Mesenchymal stem cell (in vitro differentiated cells and primary cell): Measurements from ENCODE around the gene CLRN1.
A peak's percentile ranks its signal among the peaks of the same experiment; 100 is the strongest.

Source experiments
- DNase-seq: peaks from one replicate; pipeline ENCODE4 v3.0.0-alpha.2; 2013
- H2AFZ ChIP-seq: one replicate; pipeline ENCODE4 v1.6.1; 2013; ENCODE audit warnings: low read depth, mild to moderate bottlenecking, control low read depth, inconsistent platforms, low read length, moderate library complexity
- H2AK5ac ChIP-seq: 2 replicates; pipeline ENCODE4 v1.6.1; 2013; ENCODE audit warnings: low read length, moderate library complexity, mild to moderate bottlenecking, inconsistent platforms; ENCODE audit not compliant: severe bottlenecking
- H2BK120ac ChIP-seq: one replicate; pipeline ENCODE4 v1.6.1; 2013; ENCODE audit warnings: low read depth, mild to moderate bottlenecking, inconsistent platforms, low read length, moderate library complexity
- H2BK12ac ChIP-seq, 2 experiments: one replicate each; pipeline ENCODE4 v1.6.1; 2013; ENCODE audit warnings: inconsistent platforms in 2 of 2, low read length in 2 of 2, mild to moderate bottlenecking in 2 of 2, moderate library complexity in 2 of 2, control low read depth in 1 of 2
- H2BK15ac ChIP-seq: one replicate; pipeline ENCODE4 v1.6.1; 2013; ENCODE audit warnings: mild to moderate bottlenecking, low read depth, inconsistent platforms; ENCODE audit not compliant: poor library complexity, severe bottlenecking
- H2BK5ac ChIP-seq: 2 replicates; pipeline ENCODE4 v1.6.1; 2013; ENCODE audit warnings: low read depth, mild to moderate bottlenecking, low read length, control low read depth, inconsistent platforms; ENCODE audit not compliant: poor library complexity, severe bottlenecking
- H3K14ac ChIP-seq, 2 experiments: one replicate each; pipeline ENCODE4 v1.6.1; 2013; ENCODE audit warnings: inconsistent platforms in 2 of 2, low read length in 2 of 2, control low read depth in 1 of 2, mild to moderate bottlenecking in 1 of 2, moderate library complexity in 1 of 2
- H3K18ac ChIP-seq, 2 experiments: one replicate each; pipeline ENCODE4 v1.6.1; 2013; ENCODE audit warnings: inconsistent platforms in 2 of 2, low read length in 2 of 2, control low read depth in 1 of 2, low read depth in 1 of 2, mild to moderate bottlenecking in 1 of 2
- H3K23ac ChIP-seq, 2 experiments: one replicate each; pipeline ENCODE4 v1.6.1; 2013; ENCODE audit warnings: inconsistent platforms in 2 of 2, low read length in 2 of 2, mild to moderate bottlenecking in 2 of 2, moderate library complexity in 2 of 2, control low read depth in 1 of 2
- H3K27ac ChIP-seq: 2 replicates; pipeline ENCODE4 v1.5.1; 2013; ENCODE audit warnings: mild to moderate bottlenecking, moderate library complexity, low read length, control low read depth, inconsistent platforms; ENCODE audit not compliant: poor library complexity, severe bottlenecking
- H3K27me3 ChIP-seq, 2 experiments: 2 replicates each; pipeline versions ENCODE4 v1.6.1 to v1.7.0; 2013; ENCODE audit warnings: low read length in 2 of 2, mild to moderate bottlenecking in 2 of 2, moderate library complexity in 2 of 2, control low read depth in 1 of 2, inconsistent platforms in 1 of 2; ENCODE audit not compliant: control insufficient read depth in 1 of 2, insufficient read depth in 1 of 2
- H3K36me3 ChIP-seq, 2 experiments: 2 replicates each; pipeline versions ENCODE4 v1.6.1 to v1.7.0; 2013; ENCODE audit warnings: low read length in 2 of 2, control low read depth in 1 of 2, inconsistent platforms in 1 of 2, low read depth in 1 of 2, mild to moderate bottlenecking in 1 of 2; ENCODE audit not compliant: insufficient read depth in 2 of 2, control insufficient read depth in 1 of 2
- H3K4ac ChIP-seq, 2 experiments: one replicate each; pipeline ENCODE4 v1.6.1; 2013; ENCODE audit warnings: inconsistent platforms in 2 of 2, low read length in 2 of 2, mild to moderate bottlenecking in 2 of 2, moderate library complexity in 2 of 2, control low read depth in 1 of 2, low read depth in 1 of 2
- H3K4me1 ChIP-seq: 2 replicates; pipeline ENCODE4 v1.6.1; 2013; ENCODE audit warnings: low read depth, low read length, control low read depth; ENCODE audit not compliant: control insufficient read depth, insufficient read depth
- H3K4me2 ChIP-seq: 2 replicates; pipeline ENCODE4 v1.6.1; 2013; ENCODE audit warnings: low read length, mild to moderate bottlenecking, inconsistent platforms; ENCODE audit not compliant: poor library complexity, severe bottlenecking
- H3K4me3 ChIP-seq, 2 experiments: 2 replicates each; pipeline versions ENCODE4 v1.5.1 to v1.7.0; 2013; ENCODE audit warnings: low read length in 2 of 2, mild to moderate bottlenecking in 2 of 2, control low read depth in 1 of 2, low read depth in 1 of 2; ENCODE audit not compliant: insufficient read depth in 1 of 2
- H3K79me1 ChIP-seq: replicated peaks from 2 replicates; pipeline ENCODE4 v1.6.1; 2013; ENCODE audit warnings: mild to moderate bottlenecking, control low read depth, low read length, inconsistent platforms; ENCODE audit not compliant: poor library complexity, severe bottlenecking
- H3K9ac ChIP-seq: 2 replicates; pipeline ENCODE4 v1.7.0; 2013; ENCODE audit warnings: mild to moderate bottlenecking, low read length, moderate library complexity
- H3K9me3 ChIP-seq: 2 replicates; pipeline ENCODE4 v1.7.0; 2013; ENCODE audit warnings: mild to moderate bottlenecking, low read length; ENCODE audit not compliant: control insufficient read depth
- H4K8ac ChIP-seq: one replicate; pipeline ENCODE4 v1.6.1; 2013; ENCODE audit warnings: inconsistent platforms, mild to moderate bottlenecking, low read length, moderate library complexity
- H4K91ac ChIP-seq: one replicate; pipeline ENCODE4 v1.6.1; 2013; ENCODE audit warnings: mild to moderate bottlenecking, low read length, inconsistent platforms
- WGBS: methylation state at CpG from one replicate; pipeline ENCODE4 v1.1.7; 2013; ENCODE audit warnings: mixed read lengths; 5-methylcytosine and 5-hydroxymethylcytosine counted together

CLRN1 gene

DNA sequence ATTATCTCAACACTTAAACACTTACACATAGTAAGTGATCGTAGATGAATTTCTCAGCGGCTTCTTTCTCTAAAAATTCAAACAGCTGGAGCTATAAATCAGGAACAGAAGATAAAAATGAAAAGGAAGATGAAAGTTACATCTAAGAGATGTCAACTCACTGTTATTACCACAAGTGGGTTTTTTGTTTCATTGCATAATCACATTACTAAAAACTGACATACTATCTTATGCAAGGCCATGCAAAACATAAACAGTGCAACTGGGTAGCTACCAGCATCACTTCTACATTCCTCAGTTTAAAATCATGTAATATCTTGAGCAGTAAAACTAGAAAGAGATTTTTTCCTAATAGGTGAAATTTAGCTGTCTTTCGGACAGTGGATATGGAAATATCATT is 82.2 kb downstream of the CLRN1 start:
- Histone ChIP-seq H4K8ac (no peak overlapping the region), H3K4ac (no peak overlapping the region), H3K4me2 (no peak overlapping the region), H2BK5ac (no peak overlapping the region), H3K23ac (no peak overlapping the region), H2AFZ (no peak overlapping the region), H2BK120ac (no peak overlapping the region), H4K91ac (no peak overlapping the region), H3K79me1 (no peaks in the 10 kb centered on the region), H3K4me3 (no peak overlapping the region), H2BK12ac (no peak overlapping the region), H3K14ac (no peak overlapping the region), H2AK5ac (no peak overlapping the region), H3K36me3 (no peaks in the 10 kb centered on the region), H3K18ac (no peak overlapping the region), H3K27me3 (peaks cover 15 to 31% of the 10 kb centered on the region in 2 experiments), H3K9me3 (peaks cover 5% of the 10 kb centered on the region), H3K9ac (no peak overlapping the region), H3K4me1 (no peaks in the 10 kb centered on the region), H2BK15ac (no peak overlapping the region), H3K27ac (no peak overlapping the region)
- DNase-seq, result peak; percentile 39
- 100% methylated on average over 1 of the region's 3 CpGs for WGBS

DNA sequence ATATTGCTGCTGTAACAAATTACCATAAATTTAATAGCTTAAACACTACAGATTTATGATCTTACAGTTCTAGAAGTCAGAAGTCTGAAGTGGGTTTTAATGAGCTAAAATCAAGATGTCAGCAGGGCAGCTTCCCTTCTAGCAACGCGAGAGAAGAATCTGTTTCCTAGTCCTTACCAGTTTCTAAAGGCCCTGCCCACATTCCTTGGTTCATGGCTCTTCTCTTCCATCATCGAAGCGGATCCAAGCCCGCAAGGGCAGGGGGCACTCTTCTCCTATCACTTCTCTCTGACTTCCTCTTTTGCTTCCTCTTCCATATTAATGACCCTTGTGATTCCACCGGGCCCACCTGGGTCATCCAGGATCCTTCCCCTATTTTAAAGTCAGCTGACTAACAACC is 83.4 kb downstream of the CLRN1 start:
- WGBS, result 83% methylated on average over 6 of the region's 6 CpGs
- no peak for DNase-seq

DNA sequence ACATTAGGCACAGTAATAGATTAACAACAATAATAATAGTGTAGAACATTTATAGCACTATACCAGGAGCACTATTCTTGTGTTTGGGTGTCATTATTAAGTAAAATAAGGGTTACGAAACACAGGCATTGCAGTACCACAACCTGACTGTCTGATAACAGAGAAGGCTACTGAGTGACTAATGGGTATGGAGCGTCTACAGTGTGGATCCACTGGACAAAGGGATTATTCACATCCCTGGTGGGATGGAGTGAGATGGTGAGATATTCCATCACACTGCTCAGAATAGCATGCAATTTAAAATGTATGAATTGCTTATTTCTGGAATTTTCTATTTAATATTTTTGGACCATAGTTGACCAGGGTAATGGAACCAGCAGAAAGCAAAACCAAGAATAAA is 85.5 kb downstream of the CLRN1 start:
- H3K4me3 ChIP-seq, result no peak overlapping the region
- no peak overlapping the region for H2BK12ac ChIP-seq
- no peak overlapping the region for H3K23ac ChIP-seq
- no peaks in the 10 kb centered on the region for H3K79me1 ChIP-seq
- H3K4ac ChIP-seq, result no peak overlapping the region
- no peak overlapping the region for H2BK120ac ChIP-seq
- no peak overlapping the region for H3K18ac ChIP-seq
- no peak overlapping the region for H2AFZ ChIP-seq
- WGBS, result 83% methylated on average over 2 of the region's 2 CpGs
- no peak overlapping the region for H2BK15ac ChIP-seq
- H3K27me3 ChIP-seq, result peaks cover 23 to 44% of the 10 kb centered on the region in 2 experiments
- no peaks in the 10 kb centered on the region for H3K4me1 ChIP-seq
- no peak overlapping the region for H4K8ac ChIP-seq
- no peak overlapping the region for H3K14ac ChIP-seq
- no peak overlapping the region for H2AK5ac ChIP-seq
- no peak overlapping the region for H3K9ac ChIP-seq
- no peak overlapping the region for H3K4me2 ChIP-seq
- DNase-seq, result no peak
- H3K27ac ChIP-seq, result no peak overlapping the region
- no peak overlapping the region for H4K91ac ChIP-seq
- H3K36me3 ChIP-seq, result no peaks in the 10 kb centered on the region
- H2BK5ac ChIP-seq, result no peak overlapping the region
- peaks cover 5% of the 10 kb centered on the region for H3K9me3 ChIP-seq

More for the DNA sequence above, 83.4 kb downstream of the CLRN1 start:
- no peak overlapping the region for H2AK5ac ChIP-seq
- H2BK120ac ChIP-seq, result no peak overlapping the region
- no peak overlapping the region for H3K9ac ChIP-seq
- H3K4me3 ChIP-seq, result no peak overlapping the region
- no peak overlapping the region for H4K8ac ChIP-seq
- H3K18ac ChIP-seq, result no peak overlapping the region
- H3K4me2 ChIP-seq, result no peak overlapping the region
- H3K9me3 ChIP-seq, result peaks cover 5% of the 10 kb centered on the region
- H3K27me3 ChIP-seq, result peaks cover 18 to 36% of the 10 kb centered on the region in 2 experiments
- H3K4ac ChIP-seq, result no peak overlapping the region
- no peak overlapping the region for H3K27ac ChIP-seq
- no peaks in the 10 kb centered on the region for H3K79me1 ChIP-seq
- H2AFZ ChIP-seq, result no peak overlapping the region
- H3K4me1 ChIP-seq, result no peaks in the 10 kb centered on the region
- H4K91ac ChIP-seq, result no peak overlapping the region
- no peaks in the 10 kb centered on the region for H3K36me3 ChIP-seq
- no peak overlapping the region for H2BK12ac ChIP-seq
- no peak overlapping the region for H3K14ac ChIP-seq
- H2BK15ac ChIP-seq, result no peak overlapping the region
- H3K23ac ChIP-seq, result no peak overlapping the region
- H2BK5ac ChIP-seq, result no peak overlapping the region

DNA sequence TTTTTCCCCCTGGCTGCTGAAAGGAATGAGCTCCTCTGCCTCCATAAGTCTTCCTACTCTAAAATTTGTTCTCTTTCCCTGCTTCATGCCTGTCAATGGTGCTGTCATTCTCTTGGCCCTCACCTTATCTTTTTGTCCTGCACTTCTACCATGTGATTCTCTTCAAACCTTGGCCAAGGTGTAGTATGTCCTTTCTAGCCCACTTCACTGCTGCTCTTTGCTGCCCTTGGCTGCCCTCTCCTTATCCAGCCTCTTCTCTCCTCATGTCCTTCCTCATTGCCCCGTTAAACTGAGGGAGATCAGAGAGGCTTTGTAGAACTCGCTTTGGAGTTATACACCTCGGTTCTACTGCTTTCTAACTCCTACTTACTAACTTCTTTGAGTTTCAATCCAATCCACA is 87.0 kb downstream of the CLRN1 start:
- Histone ChIP-seq H3K27me3 (peaks cover 23 to 44% of the 10 kb centered on the region in 2 experiments), H2AFZ (no peak overlapping the region), H2BK5ac (no peak overlapping the region), H3K4me2 (no peak overlapping the region), H3K9me3 (peaks cover 5% of the 10 kb centered on the region), H3K23ac (no peak overlapping the region), H3K9ac (no peak overlapping the region), H4K8ac (no peak overlapping the region), H3K36me3 (no peaks in the 10 kb centered on the region), H2BK12ac (no peak overlapping the region), H2BK15ac (no peak overlapping the region), H3K14ac (no peak overlapping the region), H3K4me3 (no peak overlapping the region), H2AK5ac (no peak overlapping the region), H3K4ac (no peak overlapping the region), H4K91ac (no peak overlapping the region), H3K27ac (no peak overlapping the region), H3K18ac (no peak overlapping the region), H3K4me1 (no peaks in the 10 kb centered on the region), H3K79me1 (no peaks in the 10 kb centered on the region), H2BK120ac (no peak overlapping the region)
- DNase-seq, result no peak
- WGBS, result 74% methylated on average over 3 of the region's 3 CpGs
